CD4-positive, alpha-beta T cell treated with Interleukin-12 subunit alpha and Interleukin-12 subunit beta, for 1 hour (primary cell): Measurements from ENCODE around the gene EGFL7.

ENCODE experiments used
- DNase-seq: peaks from one replicate; pipeline ENCODE4 v3.0.0-alpha.2; 2020

Gene EGFL7

DNA sequence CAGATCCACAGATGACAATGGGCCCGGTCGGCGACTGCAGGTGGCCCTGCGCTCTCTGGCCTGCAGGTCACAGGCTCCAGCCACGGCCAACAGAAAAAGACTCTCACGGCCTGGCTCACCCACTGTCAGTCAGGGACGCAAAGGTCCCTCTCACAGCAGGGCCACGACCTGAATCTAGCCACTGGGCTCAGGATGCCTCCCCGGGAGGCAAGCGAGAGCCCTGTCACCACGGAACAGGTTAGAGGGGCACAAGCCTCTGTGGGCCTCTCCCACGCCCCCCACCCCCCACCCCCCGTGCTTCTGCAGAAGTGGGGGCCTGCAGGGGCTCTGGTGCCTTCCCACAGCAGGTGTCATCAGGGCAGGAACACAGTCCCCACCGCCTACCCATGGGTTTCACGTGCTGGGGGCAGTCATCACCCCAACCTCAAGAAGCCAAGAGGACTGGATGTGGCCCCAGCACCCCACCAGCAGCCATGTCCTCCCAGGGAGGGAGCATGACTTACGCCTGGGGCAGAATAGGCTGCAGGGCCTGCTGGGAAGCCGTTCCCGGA lies 17.3 kb upstream of the EGFL7 start:
- DNase-seq, result no peak

DNA sequence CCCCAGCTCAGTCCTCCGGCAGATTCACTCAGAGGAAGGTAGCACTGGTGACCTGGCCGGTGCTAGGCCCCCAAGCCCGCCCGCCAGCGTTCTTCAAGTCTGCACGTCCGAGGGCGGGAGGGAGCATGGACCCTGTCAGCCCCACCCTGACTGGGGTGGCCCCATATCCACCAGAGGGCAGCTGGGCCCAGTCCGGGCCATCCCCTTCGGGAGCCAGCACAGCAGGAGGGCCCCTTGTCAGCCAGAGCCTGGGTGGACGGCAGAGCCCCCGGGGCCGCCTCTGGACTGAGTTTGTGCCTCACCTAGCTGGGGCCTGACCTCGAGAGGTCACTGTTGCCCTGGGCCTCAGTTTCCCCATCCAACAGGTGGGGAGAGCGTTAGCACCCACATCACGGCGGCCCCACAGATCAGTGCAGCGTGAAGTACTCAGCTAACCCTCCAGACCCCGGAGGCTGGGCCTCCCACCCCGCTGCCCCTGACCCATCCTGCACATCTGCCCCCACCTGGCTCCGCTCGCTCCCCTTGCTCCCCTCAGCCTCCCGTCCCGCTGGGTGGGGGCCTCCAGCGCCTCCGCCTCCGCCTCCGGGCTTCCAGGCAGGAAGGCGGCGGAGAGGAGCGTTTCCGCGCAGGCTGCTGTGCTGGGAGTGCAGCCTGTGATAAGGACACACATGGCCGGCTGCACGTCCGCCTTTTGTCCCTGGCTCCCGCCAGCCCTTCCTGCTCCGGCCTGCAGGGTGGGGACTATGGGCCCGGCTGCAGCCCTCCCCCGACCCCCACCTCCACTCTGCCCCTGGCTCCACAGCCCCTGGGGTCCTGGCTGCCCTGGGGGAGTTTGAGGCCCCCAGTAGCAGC lies 16.6 kb upstream of the EGFL7 start:
- no peak for DNase-seq

DNA sequence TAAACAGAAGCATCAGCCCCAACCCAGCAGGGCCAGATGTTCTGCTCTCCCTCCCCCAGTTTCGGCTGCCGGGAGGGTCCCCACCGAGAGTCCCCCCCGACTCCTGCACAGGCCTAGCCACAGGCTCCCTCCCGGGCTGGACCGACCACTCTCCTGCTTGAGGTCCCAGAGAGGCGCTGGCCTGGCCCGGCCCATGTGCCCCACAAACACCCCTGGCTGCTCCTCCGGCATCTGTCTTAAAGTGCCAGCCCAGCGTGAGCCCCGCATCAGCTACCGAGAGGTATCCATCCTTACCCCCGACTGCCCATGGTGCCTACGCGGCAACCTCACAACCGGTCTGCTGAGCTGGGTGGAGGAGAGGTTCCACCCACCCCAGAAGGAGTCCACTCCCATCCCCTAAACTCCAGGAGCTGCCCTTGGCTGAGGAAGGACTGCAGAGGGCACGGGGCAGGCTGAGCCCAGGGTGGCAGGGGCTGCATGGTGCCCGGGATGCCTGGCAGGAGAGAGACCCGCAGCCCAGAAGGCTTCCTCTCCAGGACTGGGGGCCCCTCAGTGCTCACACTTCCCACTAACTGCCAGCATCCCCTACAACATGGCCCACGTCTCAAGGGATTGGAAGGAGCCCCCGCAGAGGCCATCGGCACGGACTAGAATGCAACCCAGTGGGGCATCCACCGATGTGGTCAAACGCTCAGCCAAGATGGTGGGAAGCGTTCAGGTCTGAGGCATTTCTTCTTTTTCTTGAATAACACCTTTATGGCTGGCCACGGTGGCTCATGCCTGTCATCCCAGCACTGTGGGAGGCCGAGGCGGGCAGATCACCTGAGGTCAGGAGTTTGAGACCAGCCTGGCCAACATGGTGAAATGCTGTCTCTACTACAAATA lies 15.6 kb upstream of the EGFL7 start:
- no peak for DNase-seq

DNA sequence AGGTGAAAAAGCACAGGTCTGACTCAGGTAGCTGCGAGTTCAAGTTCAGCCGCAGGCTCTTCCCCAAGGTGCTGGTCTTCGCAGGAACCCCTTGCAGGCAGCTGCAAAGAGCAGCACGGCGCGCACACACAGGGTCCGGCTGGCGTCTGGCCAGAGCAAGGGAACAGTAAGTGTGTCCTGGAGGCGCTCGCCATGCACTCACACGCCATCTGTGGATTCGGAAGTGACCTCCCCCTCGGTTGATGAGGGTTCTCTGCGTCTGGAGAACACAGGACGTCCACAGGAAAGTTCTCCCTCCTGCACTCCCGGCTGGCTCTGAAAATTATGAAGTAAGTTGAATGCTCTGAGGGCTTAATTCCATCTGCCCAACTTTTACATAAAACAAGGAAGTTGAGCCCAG lies 14.0 kb upstream of the EGFL7 start:
- no peak for DNase-seq

DNA sequence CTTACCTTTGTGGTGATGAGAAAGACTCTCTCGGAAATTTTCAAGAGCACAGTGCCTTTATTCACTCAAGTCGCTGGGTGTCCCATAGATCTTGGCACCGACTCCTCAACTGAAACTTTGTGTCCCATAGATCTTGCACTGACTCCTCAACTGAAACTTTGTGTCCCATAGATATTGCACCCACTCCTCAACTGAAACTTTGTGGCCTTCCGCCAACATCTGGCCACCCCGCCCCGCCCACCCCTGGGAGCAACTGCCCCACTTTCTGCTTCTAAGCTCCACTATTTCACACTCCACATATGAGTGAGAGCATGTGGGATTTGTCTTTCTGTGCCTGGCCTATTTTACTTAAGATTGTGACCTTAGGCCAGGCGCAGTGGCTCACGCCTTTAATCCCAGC lies 12.7 kb upstream of the EGFL7 start:
- no peak for DNase-seq

DNA sequence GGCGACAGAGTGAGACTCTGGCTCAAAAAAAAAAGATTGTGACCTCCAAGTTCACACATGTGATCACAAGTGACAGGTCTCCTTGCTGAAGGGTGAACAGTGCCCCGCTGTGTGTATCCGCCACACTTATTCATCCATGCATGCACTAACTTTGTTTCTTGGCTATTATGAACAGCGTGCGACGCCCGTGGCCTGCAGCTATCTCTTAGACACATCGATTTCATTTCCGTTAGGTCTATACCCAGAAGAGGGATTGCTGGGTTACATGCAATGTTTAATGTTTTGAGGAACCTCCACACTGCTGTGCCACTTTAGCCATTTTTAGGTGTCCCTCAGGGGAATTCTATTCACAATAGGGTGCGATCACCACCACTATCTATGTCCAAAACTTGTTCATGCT lies 12.1 kb upstream of the EGFL7 start:
- DNase-seq, result no peak

DNA sequence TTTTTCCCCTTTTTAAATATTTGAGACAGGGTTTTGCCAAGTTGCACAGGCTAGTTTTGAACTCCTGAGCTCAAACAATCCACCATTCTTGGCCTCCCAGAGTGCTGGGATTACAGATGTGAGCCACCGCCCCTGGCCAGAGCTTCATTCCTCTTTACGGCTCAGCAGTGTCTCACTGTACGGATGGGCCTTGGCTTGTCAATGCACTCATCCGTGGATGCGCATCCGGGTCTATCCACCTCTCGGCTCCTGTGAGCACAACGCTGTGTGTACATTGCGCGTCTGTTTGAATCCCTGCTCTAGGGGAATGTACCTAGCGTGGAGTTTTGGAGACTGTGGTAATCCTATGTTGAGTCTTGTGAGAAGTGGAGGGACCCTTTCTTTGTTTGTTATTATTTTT lies 10.9 kb upstream of the EGFL7 start:
- no peak for DNase-seq

DNA sequence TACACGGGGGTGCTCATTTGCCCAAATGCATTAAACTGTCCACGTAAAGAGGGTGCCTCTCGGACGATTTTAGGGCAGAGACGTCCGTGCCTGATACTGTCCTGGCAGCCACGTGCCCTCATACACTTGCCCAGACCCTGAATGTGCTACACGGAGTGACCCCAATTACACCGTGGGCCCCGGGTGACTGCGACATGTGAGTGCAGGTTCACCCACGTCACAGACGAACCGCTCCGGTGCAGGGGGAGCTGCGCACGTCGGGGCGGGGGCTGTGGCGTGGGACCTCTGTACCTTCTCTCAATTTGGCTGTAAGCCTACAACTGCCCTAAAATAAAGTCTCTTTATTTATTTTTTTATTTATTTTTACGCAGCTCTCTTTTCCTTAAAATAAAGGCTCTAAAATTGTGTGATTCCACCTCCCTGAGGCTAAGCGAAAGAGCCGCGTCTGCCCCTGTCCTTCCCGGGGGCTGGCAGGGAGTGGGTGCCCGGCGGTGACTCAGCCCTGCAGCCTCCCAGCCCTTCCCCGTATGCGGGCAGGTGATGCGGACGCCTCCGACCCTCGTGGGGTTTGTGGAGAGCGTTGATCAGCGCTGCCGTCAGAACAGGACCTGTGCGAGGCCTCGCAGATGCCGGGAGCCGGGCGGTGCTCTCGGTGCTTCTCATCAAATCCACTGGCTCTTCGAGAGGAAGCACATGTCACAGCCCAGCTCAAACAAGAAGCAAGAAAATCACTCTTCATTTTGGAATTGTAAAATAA lies 9.2 kb upstream of the EGFL7 start:
- DNase-seq, result no peak

DNA sequence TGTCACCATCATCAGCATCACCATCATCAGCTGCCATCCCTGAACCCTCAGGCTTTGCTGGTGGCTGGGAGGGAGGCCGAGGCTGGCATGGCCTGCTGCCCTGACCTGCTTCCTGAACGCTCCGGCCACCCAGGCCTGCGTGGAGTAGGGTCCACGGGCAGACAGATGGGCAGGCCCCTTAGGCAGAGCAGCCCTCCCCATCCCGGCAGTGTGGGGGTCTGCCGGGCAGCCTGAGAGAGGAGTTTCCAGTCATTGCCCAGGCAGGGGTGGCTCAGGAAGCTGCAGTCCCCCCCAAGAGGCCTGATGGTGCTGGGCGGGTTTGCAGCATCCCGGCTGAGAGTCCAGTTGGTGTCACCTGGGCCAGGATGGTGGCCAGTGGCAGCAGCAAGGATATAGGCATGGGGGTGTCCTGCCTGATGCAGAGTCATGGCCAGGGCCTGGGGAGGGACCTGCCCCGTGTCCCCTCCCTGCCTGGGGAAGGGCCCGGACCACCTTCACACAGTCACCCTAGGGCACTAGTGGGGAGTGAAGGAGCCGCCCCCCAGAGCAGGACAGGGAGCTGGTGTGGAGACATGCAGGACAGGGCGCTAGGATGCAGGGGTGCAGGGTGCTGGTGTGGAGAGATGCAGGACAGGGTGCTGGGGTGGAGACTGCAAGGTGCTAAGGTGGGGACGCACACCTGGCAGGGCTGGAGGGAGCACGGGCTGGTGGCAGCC lies 7.7 kb upstream of the EGFL7 start:
- no peak for DNase-seq

DNA sequence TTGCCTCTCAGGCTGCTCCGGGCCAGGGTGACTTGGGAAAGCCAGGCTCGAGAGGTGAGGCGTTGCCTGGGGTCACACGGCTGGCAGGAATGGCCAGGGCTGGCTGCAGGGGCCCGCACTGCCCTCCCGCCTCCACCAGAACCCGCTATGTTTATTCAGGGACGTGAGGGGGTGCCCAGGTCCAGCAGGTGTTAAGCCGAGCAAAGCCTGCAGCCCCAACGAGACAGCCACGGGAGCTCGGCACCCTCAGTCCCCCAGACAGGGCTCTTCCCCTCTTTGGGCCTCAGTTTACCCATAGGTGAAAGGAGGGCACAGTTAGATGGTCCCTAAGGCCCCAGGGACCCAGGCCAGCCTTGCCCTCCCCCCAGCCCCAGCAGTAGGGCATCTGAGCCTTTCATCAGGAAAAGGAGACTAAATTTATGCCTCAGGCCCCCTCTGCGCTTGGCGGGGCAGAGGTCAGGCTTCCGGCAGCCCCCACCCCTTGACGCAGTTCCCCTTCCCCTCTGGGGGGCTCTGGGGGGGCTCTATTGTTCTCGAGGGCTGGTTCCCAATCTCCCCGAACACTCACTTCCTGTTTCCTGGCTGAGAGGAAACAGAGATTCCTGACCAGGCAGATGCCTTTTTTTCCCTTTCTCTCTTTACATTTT lies 7.1 kb upstream of the EGFL7 start:
- DNase-seq, result no peak

DNA sequence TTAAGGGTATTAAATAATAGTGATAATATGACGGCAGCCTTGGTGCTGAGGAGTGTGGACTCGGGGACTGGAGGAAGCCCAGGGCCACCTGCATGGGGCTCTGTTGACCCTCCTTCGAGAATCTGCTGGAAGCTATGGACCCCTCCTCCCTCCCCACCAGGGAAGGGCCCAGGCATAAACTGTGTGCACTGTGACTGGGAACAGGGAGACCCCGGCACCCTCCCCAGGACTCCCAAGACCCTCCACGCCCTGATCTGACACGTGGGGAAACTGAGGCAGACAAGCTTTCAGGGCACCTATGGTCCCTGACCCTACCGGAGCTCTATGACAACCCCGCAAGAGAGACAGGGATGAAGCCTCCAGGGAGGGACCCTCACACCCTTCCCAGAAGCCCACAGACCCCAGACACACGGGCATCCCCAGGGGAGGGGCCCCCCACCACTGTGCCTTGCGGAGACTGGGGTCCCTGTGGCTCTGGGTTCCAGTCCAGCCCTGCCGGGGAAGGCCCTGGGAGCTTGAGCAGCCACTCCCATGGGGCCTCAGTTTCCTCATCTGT lies 6.5 kb upstream of the EGFL7 start:
- DNase-seq, result no peak

DNA sequence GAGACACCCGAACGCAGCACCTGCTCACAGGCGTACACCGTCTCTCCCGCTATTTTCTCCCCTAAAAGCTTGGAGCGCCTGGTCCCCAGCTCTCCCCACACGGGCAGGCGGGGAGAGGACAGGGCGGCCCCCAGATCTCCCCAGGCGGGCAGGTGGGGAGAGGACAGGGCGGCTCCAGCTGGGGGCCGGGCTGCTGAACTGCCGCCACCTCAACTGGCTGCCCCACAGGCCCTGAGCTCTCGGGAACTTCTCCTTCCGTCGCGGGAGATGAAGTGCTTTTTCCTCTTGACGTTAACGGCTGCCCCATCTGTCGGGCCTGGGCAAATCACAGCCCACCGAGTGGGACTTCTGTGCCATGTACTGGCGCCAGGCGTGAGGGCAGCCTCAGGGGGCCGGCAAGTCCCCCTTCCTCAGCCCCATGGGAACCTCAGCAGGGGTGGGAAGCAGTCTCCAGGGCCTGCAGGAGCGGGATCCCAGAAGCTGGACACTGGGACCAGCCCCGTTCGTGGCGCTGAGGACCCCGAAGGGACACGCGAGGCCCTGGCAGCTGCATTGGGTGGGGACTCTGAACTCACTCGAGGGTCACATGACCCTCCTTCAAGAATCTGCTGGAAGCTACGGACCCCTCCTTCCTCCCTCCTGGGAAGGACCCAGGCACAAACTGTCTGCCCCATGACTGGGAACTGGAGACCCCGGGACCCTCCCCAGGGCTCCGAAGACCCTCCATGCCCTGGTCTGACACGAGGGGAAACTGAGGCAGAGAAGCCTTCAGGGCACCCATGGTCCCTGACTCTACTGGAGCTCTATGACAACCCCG lies 5.7 kb upstream of the EGFL7 start:
- DNase-seq, result no peak

DNA sequence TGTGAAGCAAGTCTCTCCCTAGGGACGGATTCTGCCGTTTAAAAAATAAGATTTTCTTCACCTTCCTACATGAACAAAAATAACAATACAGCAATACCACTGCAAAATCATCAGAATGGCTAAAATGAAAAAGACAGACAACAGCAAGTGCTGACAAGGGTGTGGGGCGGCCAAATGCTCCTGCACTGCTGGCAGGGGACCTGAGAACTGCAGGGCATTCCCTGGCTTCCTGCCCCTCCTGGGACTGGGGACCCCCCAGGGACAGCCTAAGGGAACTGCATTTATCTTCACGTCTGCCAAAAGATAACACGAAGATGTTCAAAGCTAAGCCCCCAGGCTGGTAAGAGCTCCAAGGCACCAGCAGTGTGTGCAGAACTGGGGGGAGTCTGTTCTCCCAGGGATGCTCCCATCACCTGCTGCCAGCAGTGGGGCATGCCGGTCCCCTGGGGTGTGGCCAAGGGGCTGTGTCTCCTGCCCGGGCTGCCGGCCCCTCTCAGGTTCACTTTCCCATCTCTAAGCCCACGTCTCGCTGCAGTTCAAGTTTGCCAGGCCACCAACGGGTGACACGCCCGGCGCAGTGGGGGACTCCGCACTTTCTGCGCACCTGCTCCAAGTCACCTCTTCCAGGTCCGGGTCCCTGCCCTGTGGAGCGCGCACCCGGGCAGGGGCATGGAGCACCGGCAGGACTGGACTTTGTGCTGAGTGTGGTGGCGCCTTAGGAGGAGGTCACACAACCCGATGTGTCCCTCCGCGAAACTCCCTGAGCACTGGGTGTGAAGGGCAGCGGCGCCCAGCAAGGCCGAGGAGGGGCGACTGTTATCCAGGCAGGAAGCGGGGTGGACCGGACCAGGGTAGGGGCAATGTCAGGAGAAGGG lies 4.5 kb upstream of the EGFL7 start:
- no peak for DNase-seq

DNA sequence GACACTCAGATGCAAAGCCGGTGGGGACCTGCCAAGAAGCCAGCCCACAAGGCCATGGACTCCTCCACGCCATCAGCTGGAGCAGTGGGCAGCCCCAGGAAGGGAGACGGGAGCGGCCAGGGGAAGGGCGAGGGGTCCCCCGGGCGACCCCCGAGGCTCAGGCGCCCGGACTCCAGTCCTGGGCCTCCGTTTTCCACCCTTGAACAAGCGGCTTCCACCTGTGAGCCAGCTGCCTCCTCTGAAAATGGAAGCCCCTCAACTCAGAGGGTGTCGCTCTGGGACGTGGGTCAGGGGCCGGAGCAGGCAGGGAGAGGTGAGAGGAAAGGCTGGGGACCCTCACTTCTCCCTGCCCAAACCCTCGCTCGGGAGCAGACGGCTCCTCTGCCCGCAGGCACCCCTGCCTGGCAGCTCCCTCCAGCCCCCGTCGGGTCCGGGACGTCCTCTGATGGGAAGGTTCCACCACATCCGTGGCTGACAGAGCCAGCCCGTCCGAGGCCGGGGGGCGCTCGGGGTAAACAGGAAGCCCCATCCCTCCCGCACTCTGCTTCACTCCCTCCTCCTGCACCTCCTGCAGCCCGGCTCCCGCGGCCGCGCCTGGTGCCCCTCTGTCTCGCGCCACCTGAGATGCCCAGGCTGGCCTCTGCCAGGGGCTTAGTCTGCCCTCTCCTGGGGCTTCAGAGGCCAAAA lies 3.7 kb upstream of the EGFL7 start:
- DNase-seq, result no peak

DNA sequence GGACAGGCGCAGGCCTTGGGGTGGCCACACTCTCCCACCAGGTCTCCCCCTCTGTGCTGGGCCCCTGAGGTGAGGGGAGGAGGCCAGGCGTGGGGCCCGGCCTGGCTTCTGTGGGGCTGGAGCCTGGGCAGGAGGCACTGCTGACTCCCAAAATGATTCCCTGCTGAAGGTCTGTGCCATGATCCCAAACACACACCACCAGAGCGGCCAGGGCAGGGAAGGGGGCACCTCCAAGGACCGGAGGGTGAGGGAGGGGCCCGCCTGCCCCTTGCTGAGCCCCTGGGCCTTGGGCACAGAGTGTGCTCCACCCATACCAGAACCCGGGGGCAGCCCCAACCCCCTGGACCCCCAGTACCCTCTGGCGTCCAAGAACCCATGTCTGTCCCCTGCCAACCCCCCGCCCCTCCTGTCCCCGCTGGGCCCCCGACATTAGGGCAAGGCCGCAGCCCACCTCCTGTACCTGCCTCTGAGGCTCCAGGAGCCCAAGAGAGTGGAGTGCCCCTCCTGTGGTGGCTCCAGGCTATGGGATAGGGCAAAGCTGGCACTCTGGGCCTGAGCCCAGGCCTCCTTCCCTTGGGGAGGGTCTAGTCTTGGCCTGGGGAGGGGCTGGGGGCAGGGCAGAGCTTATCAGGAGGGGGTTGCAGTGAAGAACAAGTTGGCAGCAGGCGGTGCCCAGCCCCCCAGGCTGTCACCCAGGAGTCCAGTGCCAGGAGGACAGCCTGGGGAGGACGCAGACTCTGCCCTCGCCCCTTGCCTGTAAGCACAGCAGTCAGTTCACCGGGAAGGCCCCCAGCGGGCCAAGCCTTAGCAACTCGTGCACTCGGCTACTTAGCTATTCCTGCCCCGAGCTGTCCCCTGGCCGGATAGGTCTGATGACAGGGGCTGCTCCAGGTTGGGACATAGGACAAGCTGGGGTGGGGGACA lies 2.6 kb upstream of the EGFL7 start:
- no peak for DNase-seq

DNA sequence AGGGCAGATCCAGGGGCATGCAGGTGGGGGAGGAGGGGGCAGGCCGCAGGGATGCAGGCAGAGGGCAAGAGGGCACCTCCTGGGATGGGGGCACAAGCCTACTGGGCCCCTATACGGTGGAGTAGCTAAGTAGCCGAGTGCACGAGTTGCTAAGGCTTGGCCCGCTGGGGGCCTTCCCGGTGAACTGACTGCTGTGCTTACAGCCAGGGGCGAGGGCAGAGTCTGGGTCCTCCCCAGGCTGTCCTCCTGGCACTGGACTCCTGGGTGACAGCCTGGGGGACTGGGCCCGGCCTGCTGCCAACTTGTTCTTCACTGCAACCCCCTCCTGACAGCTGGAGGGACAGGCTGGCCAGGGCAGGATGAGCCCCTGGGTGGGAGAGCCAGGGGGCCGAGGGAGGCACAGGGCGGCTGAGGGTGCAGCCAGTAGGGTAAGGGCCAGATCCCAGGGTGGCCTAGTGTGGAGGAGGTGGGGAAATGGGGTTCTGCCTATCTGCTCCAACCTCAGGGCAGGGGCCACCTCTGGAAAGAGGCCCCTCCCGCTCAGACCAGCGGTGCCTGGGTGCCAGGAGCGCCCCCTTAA lies 1.7 kb upstream of the EGFL7 start:
- DNase-seq, result no peak

DNA sequence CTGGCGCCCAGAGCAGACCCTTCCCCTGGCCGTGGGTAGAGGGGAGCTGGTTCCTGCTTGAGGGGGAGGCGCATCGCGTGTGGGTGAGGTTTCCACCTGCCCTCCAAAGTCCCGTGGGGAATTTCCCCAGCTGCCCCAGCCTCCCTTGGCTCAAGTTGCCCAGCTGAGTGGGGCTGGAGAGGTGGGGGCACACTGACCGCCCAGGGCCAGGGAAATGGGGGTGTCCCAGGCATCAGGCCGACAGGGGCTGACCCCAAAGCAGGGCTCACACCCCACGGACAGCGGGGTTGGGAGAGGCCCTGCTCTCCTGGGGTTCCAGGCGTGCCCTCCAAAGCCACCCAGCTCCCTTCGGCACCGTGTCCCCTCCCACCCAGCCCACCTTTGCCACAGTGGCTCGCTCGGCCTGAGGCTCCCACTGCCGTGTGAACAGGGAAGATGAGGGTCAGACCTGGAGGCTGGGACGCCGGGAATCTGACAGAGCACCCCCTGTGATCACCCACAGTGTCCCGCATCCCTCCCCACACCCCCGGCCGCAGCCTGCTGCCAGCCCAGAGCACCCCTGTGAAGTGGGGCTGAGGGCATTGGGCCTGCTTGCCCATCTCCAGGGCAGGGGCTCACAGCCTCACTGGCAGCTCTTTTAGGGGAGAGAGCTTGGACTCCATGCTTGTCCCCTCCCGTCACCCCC lies 933 bp upstream of the EGFL7 start:
- no peak for DNase-seq
